Upper lobe of left lung (tissue), 4 donors: ENCODE data around the gene DBNDD2.

ENCODE experiments used
- CTCF ChIP-seq, 6 experiments: fragments of 450-650 bp in 4 of 6; fragments of 200-600 bp in 2 of 6; sonication (generic) in 2 of 6; IDR thresholded peaks; one replicate each; pipeline ENCODE4 v1.5.1; 2016 to 2019; ENCODE audit warnings: antibody characterized with exemption in 6 of 6
- EP300 ChIP-seq, 4 donors: sonication (generic); formaldehyde crosslinking; IDR thresholded peaks; one replicate each; pipeline ENCODE4 v1.5.1; 2017; ENCODE audit warnings: antibody characterized with exemption in 4 of 4, control low read depth in 2 of 4
- POLR2AphosphoS5 ChIP-seq, 2 donors: sonication (generic); formaldehyde crosslinking; IDR thresholded peaks; one replicate each; pipeline ENCODE4 v1.5.1; 2017; ENCODE audit warnings: antibody characterized with exemption in 2 of 2

GRCh38 chr20:45405571-45406259, 2.4 kb upstream of the DBNDD2 start:
- TF ChIP-seq CTCF (IDR thresholded peaks at IDR 0.05): no peak
- TF ChIP-seq EP300 (IDR thresholded peaks at IDR 0.05): no peak
- no peak for TF ChIP-seq POLR2AphosphoS5 (IDR thresholded peaks at IDR 0.05)
